Activated CD8-positive, alpha-beta memory T cell treated with anti-CD3 and anti-CD28 coated beads for 48 hours (primary cell): ENCODE measurements around the gene DENND2D.

Source experiments
- DNase-seq, 3 experiments: peaks; one replicate each; pipeline ENCODE4 v3.0.0-alpha.2; 2020; ENCODE audit warnings: low read depth in 2 of 3, low spot score in 2 of 3

Gene DENND2D

GRCh38 chr1:111139956-111140679, 60.3 kb downstream of the DENND2D start, which contains the start of the genes CEPT1 and DRAM2:
TSS of gene CEPT1 (plus strand) at chr1:111140223. CDS start at chr1:111147715, 7,492 bp downstream.
TSS of gene DRAM2 (minus strand) at chr1:111140093. CDS start at chr1:111131554, 8,539 bp downstream.
- peak; percentile 72 to 77 (median 76) for DNase-seq

DNA sequence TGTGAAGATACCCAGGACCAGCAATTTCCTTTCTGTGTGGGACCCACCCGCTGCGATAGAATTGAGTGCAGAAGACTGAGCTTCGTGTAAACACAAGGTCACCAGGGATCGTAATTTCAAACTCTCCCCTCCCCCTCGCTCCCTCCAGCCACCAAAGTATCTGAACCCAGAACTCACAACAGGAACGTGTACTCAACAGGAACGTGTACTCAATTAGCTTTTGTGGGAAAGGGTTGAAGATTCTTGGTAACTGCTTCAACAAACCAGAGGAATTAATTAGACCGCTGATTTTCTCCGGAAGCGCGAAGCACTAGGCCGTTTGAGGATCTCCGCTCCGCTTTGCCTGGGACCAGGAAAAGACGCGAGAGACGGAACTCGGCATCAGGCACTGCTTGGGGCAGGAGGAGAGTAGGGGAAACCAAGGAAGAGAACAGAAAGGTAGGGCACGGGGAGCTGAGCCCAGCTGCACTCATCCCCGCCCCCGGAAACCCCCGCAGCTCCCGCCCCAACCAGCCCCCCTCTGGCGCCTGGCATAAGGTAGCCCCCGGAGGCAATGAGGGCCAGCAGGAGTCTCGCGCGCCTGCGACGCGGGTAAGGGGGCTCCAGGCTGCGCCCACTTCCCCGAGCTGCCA, 61.0 kb downstream of the DENND2D start:
- DNase-seq = peak in 1 of 3 experiments; percentile 2
